ENCODE results near the gene RAMP3. TPM values are rescaled to one million over a fixed set of nuclear protein-coding genes. Genes with fewer than 3 reads are reported as not detected.

Gene RAMP3
- total RNA-seq, 3 donors from 2014 or later (not counting 1 experiment from before 2014, with no cell fraction given): not detected

DNA sequence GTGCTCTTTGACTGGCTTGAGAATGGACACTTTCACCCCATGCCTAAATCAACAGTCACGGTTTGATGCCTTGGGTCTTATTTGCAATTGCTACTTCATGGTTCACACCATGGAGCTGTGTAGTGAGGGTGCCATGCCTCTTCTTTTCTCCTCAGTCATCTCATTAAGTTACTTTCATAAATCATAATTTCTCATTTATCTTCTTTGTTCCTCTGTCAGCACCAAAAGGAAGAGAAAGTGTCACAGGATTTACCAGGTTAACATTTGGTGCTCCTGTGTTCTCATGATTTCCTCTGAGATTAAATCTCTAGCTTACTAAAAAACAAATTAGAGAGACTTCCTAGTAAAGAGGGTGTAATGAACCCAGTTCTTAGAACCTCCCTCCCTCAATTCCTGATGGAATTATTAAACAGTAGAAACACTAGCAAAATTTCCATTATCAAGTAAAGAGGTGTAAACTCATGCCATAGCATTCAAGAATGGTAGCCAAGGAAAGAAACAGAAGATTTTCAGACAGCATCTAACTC is 75.7 kb downstream of the RAMP3 start:
- Histone ChIP-seq H3K27ac (ENCODE audit: low read length) (no peak overlapping the region), H3K27me3 (ENCODE audit: control insufficient read depth, insufficient read depth, low read length) (no peaks in the 10 kb centered on the region), H3K36me3 (ENCODE audit: control insufficient read depth, insufficient read depth, low read length) (no peaks in the 10 kb centered on the region), H3K4me3 (ENCODE audit: low read length) (no peak overlapping the region), H3K4me1 (ENCODE audit: control insufficient read depth, insufficient read depth, low read length) (no peaks in the 10 kb centered on the region), H3K9me3 (ENCODE audit: control insufficient read depth, insufficient read depth, low read length) (no peaks in the 10 kb centered on the region)
- DNase-seq (no peak), ATAC-seq (no peak)
- H3K4me1 Mint-ChIP-seq: no peaks in the 10 kb centered on the region
- WGBS (ENCODE audit: insufficient coverage): no CpG with 5 or more reads among the region's 1 CpG
- peaks cover 31 to 56% of the 10 kb centered on the region in 2 donors for H3K27me3 Mint-ChIP-seq (ENCODE audit: low read depth in 2 of 2)
- H3K9me3 Mint-ChIP-seq: no peaks in the 10 kb centered on the region
- H3K4me3 Mint-ChIP-seq: no peak overlapping the region
- intact Hi-C loops (cut with micrococcal nuclease): no loop called here
- no peak overlapping the region for H3K27ac Mint-ChIP-seq
- TF ChIP-seq, protein P1, sequence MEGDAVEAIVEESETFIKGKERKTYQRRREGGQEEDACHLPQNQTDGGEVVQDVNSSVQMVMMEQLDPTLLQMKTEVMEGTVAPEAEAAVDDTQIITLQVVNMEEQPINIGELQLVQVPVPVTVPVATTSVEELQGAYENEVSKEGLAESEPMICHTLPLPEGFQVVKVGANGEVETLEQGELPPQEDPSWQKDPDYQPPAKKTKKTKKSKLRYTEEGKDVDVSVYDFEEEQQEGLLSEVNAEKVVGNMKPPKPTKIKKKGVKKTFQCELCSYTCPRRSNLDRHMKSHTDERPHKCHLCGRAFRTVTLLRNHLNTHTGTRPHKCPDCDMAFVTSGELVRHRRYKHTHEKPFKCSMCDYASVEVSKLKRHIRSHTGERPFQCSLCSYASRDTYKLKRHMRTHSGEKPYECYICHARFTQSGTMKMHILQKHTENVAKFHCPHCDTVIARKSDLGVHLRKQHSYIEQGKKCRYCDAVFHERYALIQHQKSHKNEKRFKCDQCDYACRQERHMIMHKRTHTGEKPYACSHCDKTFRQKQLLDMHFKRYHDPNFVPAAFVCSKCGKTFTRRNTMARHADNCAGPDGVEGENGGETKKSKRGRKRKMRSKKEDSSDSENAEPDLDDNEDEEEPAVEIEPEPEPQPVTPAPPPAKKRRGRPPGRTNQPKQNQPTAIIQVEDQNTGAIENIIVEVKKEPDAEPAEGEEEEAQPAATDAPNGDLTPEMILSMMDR (IDR thresholded peaks at IDR 0.05): no peak
- no peaks in the 10 kb centered on the region for H3K36me3 Mint-ChIP-seq

Other genes starting within 250 kb of the RAMP3 start
- gene MYO1G, start 178.8 kb upstream of the RAMP3 start, total RNA-seq: 100 to 1,000 TPM; 371 to 470 (median 429) TPM
- gene CCM2, start 157.6 kb upstream of the RAMP3 start, total RNA-seq: 100 to 1,000 TPM in 1 of 3 donors, 10 to 100 TPM in 2; 66.2 to 104 (median 97.5) TPM
- 1 to 10 TPM in 1 of 3 donors, under 1 TPM in 2; 0.75 to 1.7 (median 0.78) TPM for gene NACAD, start 68.8 kb upstream of the RAMP3 start, total RNA-seq
- gene TBRG4, start 46.1 kb upstream of the RAMP3 start, total RNA-seq: 10 to 100 TPM; 48.6 to 56.7 (median 55.9) TPM

Measured in natural killer cell (primary cell).